GM19455 (cell line): ENCODE measurements around the gene SCARB1.

ENCODE experiments used
- ATAC-seq: cut with Tn5 transposase; IDR thresholded peaks from one replicate; pipeline ENCODE4 v1.9.1; 2021; ENCODE audit not compliant: unreplicated experiment

The SCARB1 gene

DNA sequence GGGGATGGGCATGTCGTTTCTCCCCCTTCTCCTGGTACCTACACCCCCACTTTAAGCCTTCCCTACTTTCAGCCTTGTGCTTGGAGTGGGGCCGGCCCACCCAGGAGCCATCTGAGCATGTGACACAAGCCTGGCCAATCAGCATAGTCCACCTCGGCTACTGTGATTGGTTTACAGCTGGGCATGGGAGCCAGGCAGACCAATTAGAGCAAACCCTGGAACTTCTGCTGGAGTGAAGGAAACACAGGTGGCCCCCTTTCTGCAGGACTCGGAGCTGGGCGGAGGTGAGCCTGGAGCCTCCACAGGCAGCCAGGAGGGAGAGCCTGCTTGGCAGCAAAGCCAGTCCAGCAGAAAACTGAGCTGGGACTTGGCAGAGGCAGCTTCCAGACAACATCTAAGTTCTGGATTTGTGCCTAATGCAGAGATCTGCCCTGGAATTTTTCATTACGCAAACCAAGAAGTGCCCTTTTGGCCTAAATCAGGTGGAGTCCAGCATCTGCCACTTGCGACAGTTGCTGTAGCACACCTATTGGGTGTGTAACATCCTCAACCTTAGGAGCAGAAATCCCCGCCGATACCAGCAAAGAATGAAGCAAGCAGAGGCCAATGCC is 59.5 kb downstream of the SCARB1 start:
- ATAC-seq = no peak

GRCh38 chr12:124802361-124802760 is 61.3 kb downstream of the SCARB1 start:
- ATAC-seq = no peak

GRCh38 chr12:124800506-124800905 is 63.2 kb downstream of the SCARB1 start:
- no peak for ATAC-seq

GRCh38 chr12:124797321-124797720 is 66.3 kb downstream of the SCARB1 start:
- ATAC-seq = no peak

DNA sequence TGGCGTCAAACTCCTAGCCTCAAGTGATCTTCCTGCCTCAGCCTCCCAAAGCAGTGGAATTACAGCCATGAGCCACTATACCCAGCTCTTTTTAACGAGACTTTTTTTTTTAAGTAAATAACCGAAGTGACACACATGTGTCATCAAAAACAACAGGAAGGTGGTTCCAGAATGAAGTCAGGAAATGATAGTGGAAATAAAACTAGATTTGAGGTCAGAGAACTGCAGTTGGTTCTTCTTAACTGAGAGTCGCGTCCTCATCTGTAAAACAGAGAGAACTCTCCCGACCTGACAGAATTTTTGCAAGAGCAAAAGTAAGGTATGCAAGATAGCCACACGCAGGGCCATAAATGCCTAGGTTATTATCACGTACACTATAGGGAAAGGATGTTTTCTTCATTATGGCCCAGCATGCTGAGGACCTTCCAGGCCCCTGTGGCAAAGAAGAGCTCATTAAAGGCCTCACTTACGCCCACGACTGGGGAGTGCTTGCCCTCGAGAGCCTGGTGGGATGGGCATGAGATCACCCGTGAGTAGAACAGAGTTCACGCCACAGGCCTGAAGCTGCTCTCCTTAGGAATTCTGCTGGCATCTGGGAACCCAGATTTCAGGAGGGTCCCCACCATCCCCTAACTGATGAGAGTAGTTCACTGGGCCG is 67.2 kb downstream of the SCARB1 start:
- no peak for ATAC-seq

DNA sequence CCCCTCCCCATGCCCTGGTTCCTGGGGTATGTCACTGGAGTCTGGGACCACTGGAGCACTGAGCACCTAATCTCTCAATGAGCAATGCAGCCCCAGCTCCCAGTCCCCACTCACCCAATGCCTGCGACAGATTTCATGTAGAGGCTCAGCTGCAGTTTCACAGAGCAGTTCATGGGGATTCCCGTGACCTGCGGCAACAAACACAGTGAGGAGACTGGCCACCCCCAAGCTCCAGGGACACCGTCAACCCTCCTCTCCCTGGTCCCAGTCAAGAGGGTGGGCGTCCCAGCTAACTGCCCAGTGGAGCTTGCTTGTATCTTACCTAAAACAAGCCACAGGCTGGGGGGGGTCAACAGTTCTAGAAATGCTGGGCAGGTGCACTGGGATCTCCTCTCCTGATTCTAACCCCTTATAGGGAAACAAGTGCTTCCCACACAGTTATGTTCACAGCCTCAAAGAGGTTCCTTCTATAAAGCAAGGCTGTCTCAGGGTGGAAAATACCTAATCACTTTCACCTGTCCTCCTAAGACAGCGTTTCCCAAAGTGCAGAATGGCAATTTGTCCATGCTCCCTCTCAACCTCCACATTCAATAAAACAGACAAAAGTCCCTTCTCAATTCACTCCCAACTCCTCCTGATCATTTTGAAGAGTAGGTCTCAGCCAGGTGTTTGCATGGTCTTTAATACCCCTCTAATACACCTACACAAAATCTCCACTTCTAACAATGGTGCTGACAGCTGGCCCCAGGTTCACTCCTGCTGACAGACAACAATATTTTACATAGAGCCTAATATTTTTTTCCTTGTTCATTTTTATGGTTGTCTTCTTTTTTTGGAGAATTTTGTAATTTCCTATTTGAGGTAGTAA is 68.3 kb downstream of the SCARB1 start:
- ATAC-seq = no peak

- no peak for ATAC-seq
Observed at GRCh38 chr12:124792961-124793441, 70.7 kb downstream of the SCARB1 start.

GRCh38 chr12:124792156-124792555 is 71.5 kb downstream of the SCARB1 start:
- no peak for ATAC-seq

DNA sequence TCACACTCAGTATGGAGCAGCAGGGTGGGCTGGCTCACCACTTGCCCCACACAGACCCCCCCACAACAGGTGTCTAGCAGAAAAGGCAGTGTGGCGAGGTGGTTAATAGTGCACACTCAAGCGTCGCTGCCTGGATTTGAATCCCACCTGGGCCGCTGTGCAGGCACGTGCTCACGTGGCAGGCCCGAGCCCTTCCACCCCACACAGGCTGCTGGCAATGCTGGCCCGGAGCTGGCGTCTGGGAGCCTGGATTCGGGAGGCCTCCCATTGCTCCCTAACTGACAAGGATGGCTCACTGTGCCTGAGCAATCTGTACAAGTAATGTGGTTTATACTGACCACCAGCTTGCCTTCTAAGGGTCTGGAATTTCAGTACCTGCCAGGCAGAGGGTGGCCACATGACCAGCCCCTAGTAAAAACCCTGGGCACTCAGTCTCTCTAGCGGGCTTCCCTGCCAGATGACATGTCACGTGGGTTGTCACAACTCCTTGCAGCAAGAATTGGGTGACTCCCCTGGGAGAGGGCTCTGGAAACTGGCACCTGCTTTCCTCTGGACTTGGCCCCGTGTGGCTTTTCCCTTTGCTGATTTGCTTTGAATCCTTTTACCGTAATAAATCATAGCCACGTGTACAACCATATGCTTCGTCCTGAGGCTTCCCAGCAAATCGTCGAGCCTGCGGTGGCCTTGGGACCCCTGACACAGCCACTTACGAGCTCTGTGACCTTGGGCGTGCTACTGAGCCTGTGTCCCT is 72.8 kb downstream of the SCARB1 start:
- no peak for ATAC-seq

- ATAC-seq = no peak
Observed at GRCh38 chr12:124788936-124789555, 74.6 kb downstream of the SCARB1 start.

- no peak for ATAC-seq
Observed at GRCh38 chr12:124786061-124786964, 77.4 kb downstream of the SCARB1 start.

DNA sequence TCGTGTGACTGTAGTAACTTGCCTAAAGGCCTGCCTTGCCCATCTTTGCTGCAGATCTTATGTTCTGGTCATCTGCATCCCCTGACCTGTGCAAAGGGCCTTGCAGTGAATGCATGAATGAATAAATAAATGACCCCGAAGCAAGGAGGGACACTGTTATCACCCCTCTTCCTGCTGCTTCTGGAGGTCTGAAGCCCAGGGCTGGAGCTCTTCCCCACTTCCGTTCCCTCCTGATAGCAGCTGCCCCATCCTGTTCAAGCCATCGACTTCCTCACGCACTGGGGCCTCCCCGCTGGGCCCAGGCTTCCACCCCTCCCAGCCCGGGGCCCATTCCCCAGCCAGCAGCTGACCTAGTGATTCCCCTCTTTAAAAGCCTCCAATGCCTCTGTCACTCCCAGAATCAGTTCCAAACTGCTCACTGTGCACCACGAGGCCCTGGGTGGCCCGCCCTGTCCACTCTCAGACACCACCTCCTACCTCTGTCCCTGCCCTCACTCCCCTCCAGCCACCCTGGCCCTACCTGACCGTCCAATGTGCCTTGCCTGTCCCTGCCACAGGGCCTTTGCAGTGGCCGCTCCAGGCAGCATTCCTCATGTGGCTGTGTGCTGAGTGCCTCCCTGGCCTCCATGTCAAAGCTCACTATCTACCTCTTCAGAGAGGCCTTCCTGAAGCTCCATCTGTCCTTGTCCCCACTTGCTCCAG is 78.6 kb downstream of the SCARB1 start:
- no peak for ATAC-seq

GRCh38 chr12:124783087-124783486 is 80.6 kb downstream of the SCARB1 start:
- no peak for ATAC-seq

- no peak for ATAC-seq
Observed at GRCh38 chr12:124782132-124782531, 81.5 kb downstream of the SCARB1 start.

GRCh38 chr12:124780752-124781685 is 82.6 kb downstream of the SCARB1 start:
- ATAC-seq = no peak

- ATAC-seq = no peak
Observed at GRCh38 chr12:124780336-124780735, 83.3 kb downstream of the SCARB1 start.

GRCh38 chr12:124779161-124780141 is 84.2 kb downstream of the SCARB1 start:
- no peak for ATAC-seq
